K562 (cell line): Measurements from ENCODE around the gene CEP76. TPM values are rescaled to one million over a fixed set of nuclear protein-coding genes. Genes with fewer than 3 reads are reported as not detected.

Experiments used
- ATAC-seq: fragments of 200-7000 bp; cut with Tn5 transposase; 3 replicates; pipeline ENCODE4 v1.9.1; 2020; ENCODE audit warnings: moderate library complexity
- BruUV-seq: library from RNA; stranded (reverse); fragments of 400-500 nt; replicated peaks from 2 replicates; lab custom pipeline; 2021; lab: Mats Ljungman, UMichigan
- CTCF ChIA-PET: fragments of 300-600 bp; formaldehyde crosslinking; extraction: SDS; loops from one replicate; lab custom pipeline; 2021; ENCODE audit warnings: low intra/inter-chr PET ratio; lab: Yijun Ruan, JAX
- POLR2A ChIA-PET: fragments of 300-600, 350-650 bp; sonication (Branson Sonifier 250); formaldehyde crosslinking; extraction: SDS; loops from one replicate; lab custom pipeline; 2021; ENCODE audit warnings: antibody characterized with exemption, inconsistent platforms; lab: Yijun Ruan, JAX
- DNase-seq, 4 experiments: peaks; one replicate each; pipeline versions ENCODE4 v3.0.0 to v3.0.0-alpha.2; 2011 to 2018; ENCODE audit warnings: low spot score in 3 of 4, mixed read lengths in 3 of 4; ENCODE audit errors: extremely low read depth in 1 of 4
- FAIRE-seq: peaks from 2 replicates; lab custom pipeline; 2011; peaks lifted over from hg19 to GRCh38; lab: Jason Lieb, UNC
- H2AFZ ChIP-seq: 2 replicates; pipeline ENCODE4 v1.6.0; 2011; ENCODE audit warnings: low read depth, low read length, control low read depth, inconsistent platforms
- H3K27ac ChIP-seq: fragments of 200-600 bp; 3 replicates; pipeline ENCODE4 v1.8.0; 2011; ENCODE audit warnings: low read depth, mild to moderate bottlenecking, control low read depth, inconsistent platforms, low read length, moderate library complexity, mixed read lengths; ENCODE audit errors: extremely low read depth
- H3K27me3 ChIP-seq, 2 experiments: fragments of 300-600 bp in 1 of 2; 2 replicates in 1 of 2; 3 replicates in 1 of 2; pipeline versions ENCODE4 v1.6.0 to v1.8.0; 2011; ENCODE audit warnings: inconsistent platforms in 2 of 2, low read length in 2 of 2, mild to moderate bottlenecking in 1 of 2, mixed read lengths in 1 of 2, moderate library complexity in 1 of 2; ENCODE audit not compliant: control insufficient read depth in 2 of 2, insufficient read depth in 2 of 2
- H3K36me3 ChIP-seq: fragments of 300-600 bp; 3 replicates; pipeline ENCODE4 v1.8.0; 2011; ENCODE audit warnings: mild to moderate bottlenecking, low read length, inconsistent platforms; ENCODE audit not compliant: control insufficient read depth, insufficient read depth
- H3K4me1 ChIP-seq, 2 experiments: fragments of 200-600 bp in 1 of 2; replicated peaks in 1 of 2; 2 replicates in 1 of 2; 3 replicates in 1 of 2; pipeline versions ENCODE4 v1.5.1 to v1.8.0; 2011; ENCODE audit warnings: inconsistent platforms in 2 of 2, low read length in 2 of 2, mild to moderate bottlenecking in 1 of 2, mixed read lengths in 1 of 2, moderate library complexity in 1 of 2; ENCODE audit not compliant: control insufficient read depth in 2 of 2, insufficient read depth in 2 of 2
- H3K4me2 ChIP-seq: 2 replicates; pipeline ENCODE4 v1.6.1; 2011; ENCODE audit warnings: low read length, control low read depth, inconsistent platforms, mixed read lengths; ENCODE audit not compliant: insufficient read depth
- H3K4me3 ChIP-seq: fragments of 200-600 bp; sonication (generic), shearing (Covaris generic); 2 replicates; pipeline ENCODE4 v1.5.1; 2016; ENCODE audit warnings: control low read depth, inconsistent platforms
- H3K79me2 ChIP-seq: fragments of 200-600 bp; 3 replicates; pipeline ENCODE4 v1.8.0; 2011; ENCODE audit warnings: low read length, inconsistent platforms; ENCODE audit not compliant: control insufficient read depth, insufficient read depth
- H3K9ac ChIP-seq, 2 experiments: 2 replicates each; pipeline versions ENCODE4 v1.6.0 to v1.6.1; 2011; ENCODE audit warnings: low read depth in 2 of 2, low read length in 2 of 2, control low read depth in 1 of 2, inconsistent platforms in 1 of 2, mild to moderate bottlenecking in 1 of 2, mixed read lengths in 1 of 2; ENCODE audit not compliant: insufficient read depth in 1 of 2
- H3K9me1 ChIP-seq: one replicate; pipeline ENCODE4 v1.6.0; 2011; ENCODE audit warnings: inconsistent platforms, mild to moderate bottlenecking, low read length, moderate library complexity; ENCODE audit not compliant: control insufficient read depth, insufficient read depth
- H3K9me3 ChIP-seq: replicated peaks from 2 replicates; pipeline ENCODE4 v1.5.1; 2011; ENCODE audit warnings: low read depth, low read length, inconsistent platforms; ENCODE audit not compliant: control insufficient read depth, insufficient read depth
- H4K20me1 ChIP-seq: replicated peaks from 2 replicates; pipeline ENCODE4 v1.6.1; 2011; ENCODE audit warnings: low read length, inconsistent platforms, mixed read lengths; ENCODE audit not compliant: control insufficient read depth, insufficient read depth
- ATF7 ChIP-seq: fragments of 450-650 bp; IDR thresholded peaks from 2 replicates; pipeline ENCODE4 v1.7.1; 2014; ENCODE audit warnings: mild to moderate bottlenecking, moderate library complexity
- ETS1 ChIP-seq: conservative IDR thresholded peaks from 2 replicates; pipeline ENCODE4 v1.6.1; 2011; ENCODE audit warnings: low read depth, mild to moderate bottlenecking, low read length; ENCODE audit not compliant: control insufficient read depth
- PATZ1 ChIP-seq: fragments of 250-450 bp; sonication (Bioruptor Pico); IDR thresholded peaks from 2 replicates; pipeline ENCODE4 v1.5.0; 2020; ENCODE audit warnings: mild to moderate bottlenecking, borderline replicate concordance
- STAT6 ChIP-seq: sonication (generic); formaldehyde crosslinking; IDR thresholded peaks from 2 replicates; pipeline ENCODE4 v1.8.1; 2023; ENCODE audit warnings: mild to moderate bottlenecking, missing genetic modification reagents
- ZNF512 ChIP-seq: IDR thresholded peaks from 2 replicates; pipeline ENCODE4 v1.6.1; 2016; ENCODE audit warnings: missing genetic modification characterization, missing compliant biosample characterization
- WGBS: fragments of 100-300 bp; shearing (Covaris generic); methylation state at CpG from one replicate; pipeline ENCODE4 v1.1.6; 2016; ENCODE audit warnings: low coverage, mixed read lengths; ENCODE audit not compliant: insufficient coverage; ENCODE audit errors: missing lambda C conversion rate; 5-methylcytosine and 5-hydroxymethylcytosine counted together
- in situ Hi-C: fragments of 300-500 bp; cut with MboI; formaldehyde crosslinking; loops from 4 replicates; pipeline ENCODE4 v1.15.0; 2018; ENCODE audit warnings: inconsistent platforms, mixed read lengths
- intact Hi-C: fragments of 100-400 bp; cut with micrococcal nuclease; formaldehyde crosslinking; loops from 2 replicates; pipeline ENCODE4 v1.14.2; 2022
- polyA plus RNA-seq, 8 experiments: library from polyadenylated mRNA; depleted of rRNA in 4 of 8; stranded (reverse) in 5 of 8; unstranded in 3 of 8; fragments of >200 nt; fragmentation: Nextera tagmentation in 2 of 8; fragmentation: Illumina TruSeq in 1 of 8; extraction: Ambion mirVana in 2 of 8; extraction: Trizol in 1 of 8; gene quantifications; 2 replicates each; pipeline versions ENCODE4 v1.2.1 to v1.2.3, GENCODE V29; 2011 to 2014; ENCODE audit warnings: inconsistent platforms in 1 of 8, missing spikeins in 1 of 8
- total RNA-seq, 7 experiments: library from RNA; depleted of rRNA in 6 of 7; stranded (reverse); fragments of >200 nt in 6 of 7; fragmentation: Illumina TruSeq in 2 of 7; extraction: Trizol in 2 of 7; gene quantifications; 2 replicates each; pipeline versions ENCODE4 v1.2.1 to v1.2.3, GENCODE V29; 2011 to 2021; ENCODE audit warnings: low replicate concordance in 1 of 7

Gene CEP76
- total and polyA plus RNA-seq, 9 of the 15 experiments (the other 6 are each of a cell fraction or from before 2014, with no cell fraction given), result 5.3 to 27.3 (median 19.3) TPM

- H3K4me1 ChIP-seq, result peaks cover 15 to 16% of the 10 kb centered on the region in 2 experiments; a peak in 4 of 5 replicates
- intact Hi-C loops, result loop anchor here (5.0 to 10.0 kb wide), 2 partner anchors 114 to 182 kb away; no protein-coding TSS in a partner anchor
- peak overlapping the region; percentile 60 for H3K4me3 ChIP-seq
- TSS peak; percentile 77 for BruUV-seq
- ATAC-seq (no peak), FAIRE-seq (peak; percentile 52), DNase-seq (peak in 1 of 4 experiments; percentile 16)
- no peaks in the 10 kb centered on the region for H3K27me3 ChIP-seq
- H3K4me2 ChIP-seq, result peak overlapping the region; percentile 81
- peaks cover 7% of the 10 kb centered on the region; the same call in 1 of the 2 replicates for H4K20me1 ChIP-seq
- ChIA-PET POLR2A (no interaction called here), CTCF (interaction anchor here (1.9 kb wide), 1 partner anchor 265 kb away, joined by 5 read pairs; no protein-coding TSS in a partner anchor)
- H3K9me3 ChIP-seq, result no peaks in the 10 kb centered on the region
- in situ Hi-C loops, result no loop called here
- H3K27ac ChIP-seq, result peak overlapping the region; percentile 80
- H3K79me2 ChIP-seq, result peaks cover 50% of the 10 kb centered on the region
- H3K9me1 ChIP-seq, result no peaks in the 10 kb centered on the region
- peak overlapping the region; percentile 70 for H2AFZ ChIP-seq
- H3K9ac ChIP-seq, result peak overlapping the region; percentile 77 to 97
- H3K36me3 ChIP-seq, result no peaks in the 10 kb centered on the region
- 0% methylated on average over 3 of the region's 3 CpGs for WGBS
- TF ChIP-seq ZNF512 (tag) (0 out of 2 replicates have a peak, but pooled peaks have one; percentile 58), STAT6 (CRISPR knock-in tag) (no peak), ETS1 (no peak), PATZ1 (CRISPR knock-in tag) (no peak), ATF7 (peak; percentile 88)
Observed at GRCh38 chr18:12656605-12656937, 46.0 kb downstream of the CEP76 start.
